GDM1 (cell line): ENCODE results near the gene PDLIM5.

Experiments
- DNase-seq: peaks from one replicate; lab custom pipeline; 2025; lab: John Stamatoyannopoulos, UW

PDLIM5 gene

DNA sequence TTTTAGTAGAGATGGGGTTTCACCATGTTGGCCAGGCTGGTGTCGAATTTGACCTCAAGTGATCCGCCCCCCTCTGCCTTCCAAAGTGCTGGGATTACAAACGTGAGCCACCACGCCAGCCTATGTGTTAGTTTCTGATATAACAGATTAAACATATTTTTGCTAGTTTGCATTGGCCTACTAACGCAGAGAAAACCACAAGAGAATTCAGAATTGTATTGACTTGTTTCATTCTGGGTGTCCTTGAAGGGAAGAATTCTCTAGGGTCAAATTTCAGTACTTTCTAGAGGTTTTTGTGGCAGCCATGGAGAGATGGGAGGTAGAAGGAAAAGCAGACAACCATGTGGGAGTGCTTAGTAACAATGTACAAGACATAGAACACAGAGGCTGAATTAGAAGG lies 259.9 kb downstream of the PDLIM5 start:
- no peak for DNase-seq

DNA sequence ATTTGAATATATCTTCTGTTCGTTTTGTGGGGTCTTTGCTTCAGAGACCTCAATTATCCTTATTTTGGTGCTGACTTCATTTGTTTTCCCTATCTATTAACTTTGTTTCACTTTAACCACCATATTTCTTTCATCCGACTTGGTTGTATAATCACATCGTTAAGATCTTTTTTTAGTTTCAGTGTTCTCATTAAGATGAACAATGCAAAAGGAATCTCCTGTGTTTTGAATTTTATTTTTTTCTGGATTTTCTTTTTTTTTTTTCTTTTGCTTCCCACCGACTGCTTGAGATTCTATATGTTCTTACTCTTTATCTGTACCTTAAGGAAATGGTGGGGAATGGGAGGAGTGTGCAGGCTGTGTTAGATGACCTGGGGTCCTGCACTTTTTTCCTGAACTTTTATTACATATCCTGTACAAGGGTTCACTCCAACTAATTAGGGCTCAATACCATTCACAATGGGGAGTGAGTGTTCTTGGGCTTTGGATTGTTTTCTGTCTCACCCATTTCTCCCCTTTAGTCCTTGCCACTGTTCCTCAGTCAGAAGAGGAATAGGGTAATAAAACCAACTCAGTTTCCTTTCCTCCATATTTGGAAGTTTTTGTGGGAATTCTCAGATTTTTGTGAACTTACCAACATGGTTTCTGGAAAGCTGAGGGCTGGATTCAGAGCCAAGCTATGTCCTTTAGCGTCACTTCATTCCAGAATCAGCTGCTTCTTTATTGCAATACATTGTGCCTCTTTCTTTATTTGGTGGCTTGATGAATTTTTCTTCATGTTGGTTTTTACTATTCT lies 262.8 kb downstream of the PDLIM5 start:
- DNase-seq: no peak

DNA sequence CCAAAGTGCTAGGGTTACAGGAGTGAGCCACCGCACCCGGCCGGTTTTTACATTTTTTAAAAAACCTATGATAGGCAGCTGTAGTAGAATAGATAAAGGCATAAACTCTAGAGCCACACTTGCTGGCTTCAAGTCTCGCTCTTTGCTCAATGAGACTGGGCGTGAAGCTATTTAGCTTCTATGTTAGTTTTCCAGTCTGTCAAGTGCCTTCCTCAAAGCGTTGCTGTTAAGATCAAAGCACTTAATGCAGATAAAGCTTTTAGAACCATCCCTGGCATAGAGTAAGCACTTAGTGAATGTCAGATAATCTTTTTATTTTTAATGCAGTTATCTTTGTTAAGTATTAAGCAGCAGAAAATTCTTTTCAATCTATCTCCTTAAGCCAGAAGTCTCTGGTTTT lies 264.0 kb downstream of the PDLIM5 start:
- DNase-seq: no peak
